GM21723 (cell line): Measurements from ENCODE around the gene LY9.

ENCODE experiments used
- ATAC-seq: cut with Tn5 transposase; IDR thresholded peaks from one replicate; pipeline ENCODE4 v1.9.1; 2021; ENCODE audit warnings: mild to moderate bottlenecking, moderate library complexity; ENCODE audit not compliant: unreplicated experiment

The LY9 gene, protein sequence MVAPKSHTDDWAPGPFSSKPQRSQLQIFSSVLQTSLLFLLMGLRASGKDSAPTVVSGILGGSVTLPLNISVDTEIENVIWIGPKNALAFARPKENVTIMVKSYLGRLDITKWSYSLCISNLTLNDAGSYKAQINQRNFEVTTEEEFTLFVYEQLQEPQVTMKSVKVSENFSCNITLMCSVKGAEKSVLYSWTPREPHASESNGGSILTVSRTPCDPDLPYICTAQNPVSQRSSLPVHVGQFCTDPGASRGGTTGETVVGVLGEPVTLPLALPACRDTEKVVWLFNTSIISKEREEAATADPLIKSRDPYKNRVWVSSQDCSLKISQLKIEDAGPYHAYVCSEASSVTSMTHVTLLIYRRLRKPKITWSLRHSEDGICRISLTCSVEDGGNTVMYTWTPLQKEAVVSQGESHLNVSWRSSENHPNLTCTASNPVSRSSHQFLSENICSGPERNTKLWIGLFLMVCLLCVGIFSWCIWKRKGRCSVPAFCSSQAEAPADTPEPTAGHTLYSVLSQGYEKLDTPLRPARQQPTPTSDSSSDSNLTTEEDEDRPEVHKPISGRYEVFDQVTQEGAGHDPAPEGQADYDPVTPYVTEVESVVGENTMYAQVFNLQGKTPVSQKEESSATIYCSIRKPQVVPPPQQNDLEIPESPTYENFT

GRCh38 chr1:160795951-160796383 lies at the start of gene LY9:
TSS of gene LY9 (plus strand) at chr1:160796174. CDS start at chr1:160796188, 14 bp downstream.
- ATAC-seq: peak; percentile 67

- ATAC-seq: no peak
These were observed 49.0 kb upstream of the LY9 start for GRCh38 chr1:160746836-160747500.

DNA sequence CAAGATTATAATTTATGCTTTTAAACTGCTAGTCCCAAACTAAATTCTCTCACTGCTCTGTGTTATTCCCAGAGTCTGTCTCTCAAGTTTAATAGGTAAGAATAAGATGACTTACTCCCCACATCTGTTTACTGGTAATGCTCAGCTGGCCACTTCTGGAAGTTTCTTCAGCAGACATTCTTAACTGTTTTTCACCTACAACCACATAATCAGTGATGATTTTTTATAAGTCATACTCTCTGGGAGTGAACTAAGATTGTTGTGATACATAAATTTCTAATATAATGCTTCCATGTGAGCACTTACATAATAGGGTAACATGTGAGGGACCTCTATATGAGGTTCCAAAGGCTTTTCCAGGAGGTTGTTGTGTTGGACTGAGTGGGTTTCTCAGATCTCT lies 48.3 kb upstream of the LY9 start:
- no peak for ATAC-seq

DNA sequence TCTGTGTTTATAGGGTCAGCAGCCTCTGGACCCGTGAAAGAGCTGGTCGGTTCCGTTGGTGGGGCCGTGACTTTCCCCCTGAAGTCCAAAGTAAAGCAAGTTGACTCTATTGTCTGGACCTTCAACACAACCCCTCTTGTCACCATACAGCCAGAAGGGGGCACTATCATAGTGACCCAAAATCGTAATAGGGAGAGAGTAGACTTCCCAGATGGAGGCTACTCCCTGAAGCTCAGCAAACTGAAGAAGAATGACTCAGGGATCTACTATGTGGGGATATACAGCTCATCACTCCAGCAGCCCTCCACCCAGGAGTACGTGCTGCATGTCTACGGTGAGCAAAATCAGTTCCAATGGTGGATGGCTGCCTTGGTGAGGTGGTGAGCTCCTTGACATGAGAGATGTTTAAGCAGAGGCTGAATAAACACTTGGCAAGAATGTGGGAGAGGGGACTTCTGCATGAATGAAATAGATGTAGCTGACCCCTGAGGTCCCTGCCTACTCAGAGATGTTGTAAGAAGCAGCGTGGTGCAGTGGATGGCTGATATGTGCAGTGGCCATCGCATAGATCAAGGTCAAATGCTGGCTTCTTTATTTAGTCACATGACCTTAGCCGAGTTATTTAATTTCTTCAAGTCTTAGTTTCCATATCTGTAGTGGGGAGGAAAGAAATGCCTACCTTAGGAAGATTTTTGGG lies 47.6 kb upstream of the LY9 start:
- ATAC-seq: no peak

- no peak for ATAC-seq
These were observed 47.1 kb upstream of the LY9 start for GRCh38 chr1:160748878-160749269.

DNA sequence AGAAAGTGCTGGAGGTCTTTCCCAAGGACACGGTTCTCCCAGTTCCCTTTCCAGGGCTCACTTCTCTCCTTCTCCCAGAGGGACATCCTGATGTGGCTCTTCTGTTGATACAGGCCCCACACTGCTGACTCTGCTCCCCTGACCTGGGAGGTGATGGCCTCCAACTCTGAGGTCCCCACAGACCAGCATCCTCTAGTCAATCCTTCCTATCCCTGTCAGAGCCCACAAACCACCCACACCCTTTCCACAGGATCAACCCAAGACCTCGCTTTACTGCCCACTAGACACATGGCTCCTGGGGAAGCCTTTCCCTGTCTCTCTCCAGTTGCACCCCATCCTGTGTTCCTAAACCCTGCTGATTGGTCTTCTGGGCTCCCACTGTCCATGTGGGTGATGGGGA lies 45.4 kb upstream of the LY9 start:
- ATAC-seq: no peak

- no peak for ATAC-seq
These were observed 43.6 kb upstream of the LY9 start for GRCh38 chr1:160752406-160752805.

DNA sequence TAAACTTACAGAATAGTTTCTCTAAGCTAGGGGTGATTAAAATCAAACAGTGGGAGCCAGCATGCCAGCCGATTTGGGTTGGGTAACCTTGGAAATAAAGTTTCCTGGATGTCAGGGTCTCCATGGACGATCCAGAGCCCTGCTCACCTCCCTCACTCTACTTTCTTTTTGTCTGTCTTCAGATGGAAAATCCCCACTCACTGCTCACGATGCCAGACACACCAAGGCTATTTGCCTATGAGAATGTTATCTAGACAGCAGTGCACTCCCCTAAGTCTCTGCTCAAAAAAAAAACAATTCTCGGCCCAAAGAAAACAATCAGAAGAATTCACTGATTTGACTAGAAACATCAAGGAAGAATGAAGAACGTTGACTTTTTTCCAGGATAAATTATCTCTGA lies 43.0 kb upstream of the LY9 start:
- no peak for ATAC-seq

DNA sequence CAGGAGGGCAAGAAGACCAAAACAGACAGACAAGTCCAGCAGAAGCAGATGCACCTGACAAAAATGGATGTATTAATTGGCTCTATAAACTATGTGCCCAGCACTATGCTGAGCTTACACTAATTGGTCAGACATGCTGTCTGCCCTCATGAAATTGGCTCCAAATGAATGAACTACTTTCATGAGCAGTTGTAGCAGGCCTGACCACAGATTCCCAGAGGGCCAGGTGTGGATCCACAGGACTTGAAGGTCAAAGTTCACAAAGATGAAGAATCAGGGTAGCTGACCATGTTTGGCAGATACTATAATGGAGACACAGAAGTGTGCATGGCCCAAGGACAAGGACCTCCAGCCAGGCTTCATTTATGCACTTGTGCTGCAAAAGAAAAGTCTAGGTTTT lies 42.4 kb upstream of the LY9 start:
- ATAC-seq: no peak

GRCh38 chr1:160755461-160755860 lies 40.5 kb upstream of the LY9 start:
- ATAC-seq: no peak

DNA sequence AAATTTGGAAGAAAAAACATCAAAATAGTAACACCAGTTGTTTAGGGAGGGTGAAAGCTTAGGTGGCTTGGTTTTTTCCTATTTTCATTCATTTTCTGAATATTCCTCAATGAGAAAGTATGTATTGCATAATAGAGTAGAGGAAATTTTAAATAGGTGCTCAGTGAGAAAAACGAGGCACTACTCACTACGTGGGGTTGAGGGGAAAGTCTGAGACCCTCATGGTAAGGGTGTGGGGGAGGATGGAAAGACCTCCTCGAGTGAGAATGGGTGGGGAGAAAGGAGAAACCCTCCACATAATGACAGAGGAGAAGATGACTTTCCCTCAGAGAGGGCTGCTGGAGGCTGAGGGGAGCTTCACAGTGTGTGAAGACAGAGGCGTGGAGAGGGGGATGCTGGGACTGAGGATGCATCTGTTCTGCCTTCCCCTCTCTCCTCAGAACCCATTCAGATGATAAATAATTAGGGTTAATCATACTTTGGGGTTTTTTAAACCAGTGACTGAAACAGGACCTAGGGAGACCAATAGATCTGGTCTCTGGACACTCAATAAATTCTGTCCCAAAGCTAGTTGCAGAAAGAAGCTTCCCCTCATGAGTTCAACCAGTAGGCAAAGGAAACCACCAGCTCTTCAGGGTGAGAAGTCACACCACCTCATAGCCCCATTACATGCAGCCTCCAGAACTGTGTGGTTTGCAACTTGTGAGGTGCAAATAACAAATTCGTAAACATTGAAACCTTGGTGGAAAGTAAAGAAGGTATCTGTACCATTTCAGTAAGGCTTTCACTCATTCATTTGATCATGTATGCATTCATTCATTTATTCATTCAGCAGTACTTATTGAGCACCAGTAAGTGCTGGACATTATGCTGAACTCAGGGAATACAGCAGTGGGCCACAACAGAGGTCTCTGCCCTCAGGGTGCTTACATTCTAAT lies 39.8 kb upstream of the LY9 start:
- no peak for ATAC-seq

- no peak for ATAC-seq
These were observed 39.1 kb upstream of the LY9 start for GRCh38 chr1:160756849-160757201.

GRCh38 chr1:160758521-160758920 lies 37.5 kb upstream of the LY9 start:
- no peak for ATAC-seq

DNA sequence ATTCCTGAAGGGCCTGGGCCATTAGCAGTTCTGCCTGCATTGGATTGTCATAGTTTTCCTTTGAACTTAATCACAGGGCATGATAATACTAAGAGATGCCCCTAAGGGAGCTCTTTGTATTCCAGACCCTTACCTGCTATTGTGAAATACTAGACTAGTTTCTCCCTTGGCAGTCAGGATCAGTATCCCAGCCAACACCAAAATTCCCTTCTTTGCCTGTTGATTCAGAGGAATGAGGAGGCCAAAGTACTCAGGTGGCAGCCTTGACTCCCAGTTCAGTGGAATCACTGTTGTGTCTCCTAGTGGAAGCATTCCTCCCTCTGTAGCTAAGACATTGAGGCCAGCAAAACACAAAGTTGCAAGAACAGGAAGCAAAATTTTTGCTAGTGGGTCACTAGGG lies 36.2 kb upstream of the LY9 start:
- ATAC-seq: no peak

DNA sequence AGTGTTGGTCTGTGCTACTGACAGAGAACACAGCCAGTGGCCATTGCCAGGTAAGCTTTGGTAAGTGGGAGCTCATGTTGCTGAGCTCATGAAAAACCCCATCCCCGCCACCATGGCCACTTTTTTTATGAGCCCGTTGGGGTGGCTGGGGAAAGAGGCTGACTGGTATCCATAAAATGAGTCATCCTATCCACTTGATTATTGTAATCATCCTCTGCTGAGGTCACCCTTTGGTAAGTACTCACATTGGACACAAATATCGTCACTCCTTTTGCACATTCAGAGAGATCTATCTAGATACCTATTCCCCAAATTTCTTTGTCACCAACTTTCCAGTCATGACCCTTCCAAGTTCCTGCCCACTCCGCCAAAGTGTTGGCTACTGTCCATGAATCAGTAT lies 34.9 kb upstream of the LY9 start:
- no peak for ATAC-seq

DNA sequence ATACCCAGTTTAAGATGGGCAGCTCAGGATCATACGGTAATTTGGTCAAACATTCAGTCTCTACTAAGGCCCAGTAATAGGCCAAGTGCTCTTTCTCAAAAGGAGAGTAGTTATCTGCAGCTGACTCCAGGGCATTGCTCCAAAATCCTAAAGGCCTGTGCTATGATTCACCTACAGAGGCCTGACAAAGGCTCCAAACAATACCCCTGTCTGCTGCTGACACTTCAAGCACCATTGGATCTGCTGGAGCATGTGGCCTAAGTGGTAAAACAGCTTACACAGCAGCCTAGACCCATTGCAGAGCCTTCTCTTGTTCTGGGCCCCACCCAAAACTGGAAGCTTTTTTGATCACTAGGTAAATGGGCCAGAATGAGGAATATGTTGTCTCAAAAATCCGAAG lies 34.1 kb upstream of the LY9 start:
- no peak for ATAC-seq

- ATAC-seq: no peak
These were observed 32.0 kb upstream of the LY9 start for GRCh38 chr1:160763993-160764392.

DNA sequence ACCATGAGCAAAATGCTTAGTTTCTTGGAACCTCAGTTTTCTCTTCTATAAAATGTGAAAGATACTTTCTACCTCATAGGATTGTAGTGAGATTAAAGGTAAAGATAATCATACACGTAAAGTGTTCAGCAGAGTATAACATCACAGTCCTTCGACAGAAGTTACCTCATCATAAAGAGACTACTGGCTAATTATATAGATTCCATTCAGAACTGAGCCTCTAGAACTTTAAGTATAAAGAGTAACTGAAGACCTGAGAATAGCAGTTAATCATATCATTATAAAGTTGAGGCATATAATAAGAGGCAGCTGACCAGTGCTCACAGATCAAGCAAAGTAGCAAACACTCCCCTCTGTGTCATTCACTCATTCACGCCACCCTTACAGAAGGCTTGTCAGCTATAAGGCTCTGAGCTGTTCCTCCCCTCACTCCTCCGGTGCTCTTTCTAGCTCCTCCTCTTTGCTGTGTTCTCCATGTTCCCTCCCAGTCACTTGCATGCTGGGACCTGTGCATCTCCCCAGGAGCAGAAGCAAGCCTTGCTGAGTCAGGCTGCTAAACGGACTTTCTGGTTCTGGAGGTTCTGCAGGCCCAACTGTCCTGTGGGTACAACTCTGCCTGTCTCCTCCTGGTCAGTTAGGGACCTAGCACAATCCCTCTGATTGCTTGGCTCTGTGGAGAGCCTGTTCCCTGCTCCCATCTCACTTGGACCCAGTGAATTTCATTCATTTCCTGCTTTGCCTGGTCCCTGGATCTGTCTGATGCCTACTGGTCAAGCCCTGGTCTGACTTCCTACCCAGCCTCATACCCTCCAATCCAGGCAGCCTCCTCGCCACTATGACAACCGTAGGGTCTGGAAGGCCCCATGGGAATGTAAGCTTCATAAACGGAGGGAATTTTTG lies 28.3 kb upstream of the LY9 start:
- peak; percentile 64 for ATAC-seq

- ATAC-seq: peak; percentile 82
These were observed 27.7 kb upstream of the LY9 start for GRCh38 chr1:160768295-160768657.
